ENCODE data around the gene CIAPIN1. TPM values are rescaled to one million over a fixed set of nuclear protein-coding genes. Genes with fewer than 3 reads are reported as not detected.
"Not testable (repeated sequence)": the region's sequence is repeated elsewhere in the genome, so short reads cannot be mapped to it uniquely, and the experiment has no call there.

Gene CIAPIN1
- total RNA-seq, 1 donor from 2014 or later = 43.3 TPM

GRCh38 chr16:57403965-57404817 is 43.0 kb downstream of the CIAPIN1 start, which contains the start of gene CCL17:
Gene CCL17 (plus strand): TSS chr16:57404767. CDS start chr16:57413933, 9,166 bp downstream.
- Mint-ChIP-seq H3K4me1 (ENCODE audit: low read depth) (no peaks in the 10 kb centered on the region), H3K36me3 (ENCODE audit: low read depth) (no peaks in the 10 kb centered on the region), H3K9me3 (ENCODE audit: low read depth) (no peaks in the 10 kb centered on the region), H3K27ac (ENCODE audit: unreplicated experiment) (no peak within 1 kb of the TSS), H3K27me3 (ENCODE audit: low read depth) (peaks cover 27% of the 10 kb centered on the region), H3K4me3 (ENCODE audit: unreplicated experiment) (no peak within 1 kb of the TSS)
- TF ChIP-seq, protein P1, sequence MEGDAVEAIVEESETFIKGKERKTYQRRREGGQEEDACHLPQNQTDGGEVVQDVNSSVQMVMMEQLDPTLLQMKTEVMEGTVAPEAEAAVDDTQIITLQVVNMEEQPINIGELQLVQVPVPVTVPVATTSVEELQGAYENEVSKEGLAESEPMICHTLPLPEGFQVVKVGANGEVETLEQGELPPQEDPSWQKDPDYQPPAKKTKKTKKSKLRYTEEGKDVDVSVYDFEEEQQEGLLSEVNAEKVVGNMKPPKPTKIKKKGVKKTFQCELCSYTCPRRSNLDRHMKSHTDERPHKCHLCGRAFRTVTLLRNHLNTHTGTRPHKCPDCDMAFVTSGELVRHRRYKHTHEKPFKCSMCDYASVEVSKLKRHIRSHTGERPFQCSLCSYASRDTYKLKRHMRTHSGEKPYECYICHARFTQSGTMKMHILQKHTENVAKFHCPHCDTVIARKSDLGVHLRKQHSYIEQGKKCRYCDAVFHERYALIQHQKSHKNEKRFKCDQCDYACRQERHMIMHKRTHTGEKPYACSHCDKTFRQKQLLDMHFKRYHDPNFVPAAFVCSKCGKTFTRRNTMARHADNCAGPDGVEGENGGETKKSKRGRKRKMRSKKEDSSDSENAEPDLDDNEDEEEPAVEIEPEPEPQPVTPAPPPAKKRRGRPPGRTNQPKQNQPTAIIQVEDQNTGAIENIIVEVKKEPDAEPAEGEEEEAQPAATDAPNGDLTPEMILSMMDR (IDR thresholded peaks at IDR 0.05) = no peak
- DNase-seq (ENCODE audit: low spot score) = no peak

- H3K27me3 Mint-ChIP-seq (ENCODE audit: low read depth) = peaks cover 27% of the 10 kb centered on the region
- TF ChIP-seq, protein P1 (IDR thresholded peaks at IDR 0.05) = no peak
- DNase-seq (ENCODE audit: low spot score) = no peak
- H3K4me1 Mint-ChIP-seq (ENCODE audit: low read depth) = no peaks in the 10 kb centered on the region
- H3K36me3 Mint-ChIP-seq (ENCODE audit: low read depth) = no peaks in the 10 kb centered on the region
- no peak overlapping the region for H3K27ac Mint-ChIP-seq (ENCODE audit: unreplicated experiment)
- H3K4me3 Mint-ChIP-seq (ENCODE audit: unreplicated experiment) = no peak overlapping the region
- no peaks in the 10 kb centered on the region for H3K9me3 Mint-ChIP-seq (ENCODE audit: low read depth)
Measured at GRCh38 chr16:57401943-57402640, 45.1 kb downstream of the CIAPIN1 start.

DNA sequence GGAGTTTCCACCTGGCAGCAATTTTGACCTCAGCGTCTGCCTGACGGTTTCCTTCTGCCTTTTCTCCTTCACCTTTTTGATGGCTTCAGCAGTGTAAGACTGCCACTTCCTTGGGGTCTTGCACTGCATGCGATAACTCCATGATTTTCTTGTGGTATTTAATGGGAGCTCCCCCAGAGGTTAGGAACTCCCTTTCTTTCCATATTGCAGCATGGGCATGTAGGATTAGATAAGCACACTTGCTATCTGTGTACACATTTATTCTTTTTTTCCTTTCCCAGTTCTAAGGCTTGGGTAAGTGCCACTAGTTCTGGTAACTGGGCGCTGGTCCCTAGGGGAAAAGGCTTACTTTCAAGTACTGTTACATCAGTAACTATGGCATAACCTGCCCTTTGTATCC is 49.7 kb downstream of the CIAPIN1 start:
- DNase-seq (ENCODE audit: low spot score); H3K4me3 Mint-ChIP-seq (ENCODE audit: unreplicated experiment); H3K4me1 Mint-ChIP-seq (ENCODE audit: low read depth); H3K9me3 Mint-ChIP-seq (ENCODE audit: low read depth); H3K27me3 Mint-ChIP-seq (ENCODE audit: low read depth); H3K36me3 Mint-ChIP-seq (ENCODE audit: low read depth); H3K27ac Mint-ChIP-seq (ENCODE audit: unreplicated experiment): not testable (repeated sequence)

GRCh38 chr16:57396786-57397185 is 50.4 kb downstream of the CIAPIN1 start:
- Mint-ChIP-seq H3K4me3 (ENCODE audit: unreplicated experiment) (no peak overlapping the region), H3K9me3 (ENCODE audit: low read depth) (no peaks in the 10 kb centered on the region), H3K4me1 (ENCODE audit: low read depth) (no peaks in the 10 kb centered on the region), H3K27ac (ENCODE audit: unreplicated experiment) (no peak overlapping the region), H3K36me3 (ENCODE audit: low read depth) (no peaks in the 10 kb centered on the region), H3K27me3 (ENCODE audit: low read depth) (peaks cover 10% of the 10 kb centered on the region)
- DNase-seq (ENCODE audit: low spot score) = no peak
- TF ChIP-seq, protein P1 (IDR thresholded peaks at IDR 0.05) = no peak

- no peak overlapping the region for H3K27ac Mint-ChIP-seq (ENCODE audit: unreplicated experiment)
- H3K4me3 Mint-ChIP-seq (ENCODE audit: unreplicated experiment) = no peak overlapping the region
- H3K4me1 Mint-ChIP-seq (ENCODE audit: low read depth) = peaks cover 3% of the 10 kb centered on the region
- TF ChIP-seq, protein P1 (IDR thresholded peaks at IDR 0.05) = no peak
- H3K9me3 Mint-ChIP-seq (ENCODE audit: low read depth) = no peaks in the 10 kb centered on the region
- no peaks in the 10 kb centered on the region for H3K36me3 Mint-ChIP-seq (ENCODE audit: low read depth)
- no peak for DNase-seq (ENCODE audit: low spot score)
- peaks cover 8% of the 10 kb centered on the region for H3K27me3 Mint-ChIP-seq (ENCODE audit: low read depth)
Measured at GRCh38 chr16:57395026-57395425, 52.2 kb downstream of the CIAPIN1 start.

Data from chondrocyte (in vitro differentiated cells).